PC-9 (cell line): ENCODE measurements around the gene GYS2. TPM values are rescaled to one million over a fixed set of nuclear protein-coding genes. Genes with fewer than 3 reads are reported as not detected.

Source experiments
- BruUV-seq: library from RNA; stranded (reverse); fragments of 400-500 nt; replicated peaks from 2 replicates; lab custom pipeline; 2021; lab: Mats Ljungman, UMichigan
- CTCF ChIA-PET: fragments of 300-600 bp; sonication (Branson Sonifier 250); formaldehyde crosslinking; loops from one replicate; lab custom pipeline; 2022; ENCODE audit warnings: antibody characterized with exemption; lab: Charles Lee
- POLR2A ChIA-PET: fragments of 300-600 bp; sonication (Branson Sonifier 250); formaldehyde crosslinking; loops from one replicate; lab custom pipeline; 2022; ENCODE audit warnings: antibody characterized with exemption; ENCODE audit not compliant: unreplicated experiment; lab: Charles Lee
- DNase-seq, 2 experiments: peaks; one replicate each; pipeline versions ENCODE4 v3.0.0 to v3.0.0-alpha.2; 2015 to 2022; ENCODE audit warnings: mixed read lengths in 1 of 2
- H2AFZ ChIP-seq: fragments of 200-600 bp; sonication (generic); 2 replicates; pipeline ENCODE4 v1.8.1; 2017; ENCODE audit warnings: antibody characterized with exemption
- H3F3A ChIP-seq: fragments of 200-600 bp; sonication (generic); 2 replicates; pipeline ENCODE4 v1.8.1; 2017; ENCODE audit warnings: antibody characterized with exemption, mild to moderate bottlenecking, low read depth; ENCODE audit not compliant: insufficient read depth
- H3K27ac ChIP-seq: fragments of 200-600 bp; sonication (generic); 2 replicates; pipeline ENCODE4 v1.6.1; 2016; ENCODE audit warnings: mixed run types
- H3K27me3 ChIP-seq: fragments of 200-600 bp; sonication (generic); 2 replicates; pipeline ENCODE4 v1.6.1; 2016; ENCODE audit warnings: low read depth, mixed run types; ENCODE audit not compliant: insufficient read depth
- H3K36me3 ChIP-seq: fragments of 200-600 bp; sonication (generic); 2 replicates; pipeline ENCODE4 v1.6.1; 2016; ENCODE audit warnings: low read depth, mixed run types
- H3K4me1 ChIP-seq: fragments of 200-600 bp; sonication (generic); replicated peaks from 2 replicates; pipeline ENCODE4 v1.6.1; 2016; ENCODE audit warnings: mixed run types; ENCODE audit not compliant: insufficient read depth
- H3K4me2 ChIP-seq: fragments of 200-600 bp; sonication (generic); 2 replicates; pipeline ENCODE4 v1.6.1; 2017; ENCODE audit warnings: mixed run types
- H3K4me3 ChIP-seq: fragments of 200-600 bp; sonication (generic); 2 replicates; pipeline ENCODE4 v1.6.1; 2016; ENCODE audit warnings: mixed run types
- H3K79me2 ChIP-seq: fragments of 200-600 bp; sonication (generic); 2 replicates; pipeline ENCODE4 v1.6.1; 2017; ENCODE audit warnings: low read depth, mixed run types
- H3K9me2 ChIP-seq: fragments of 200-600 bp; sonication (generic); 2 replicates; pipeline ENCODE4 v1.8.1; 2017; ENCODE audit warnings: mild to moderate bottlenecking; ENCODE audit not compliant: insufficient read depth
- H3K9me3 ChIP-seq: fragments of 200-600 bp; sonication (generic); 2 replicates; pipeline ENCODE4 v1.8.1; 2016; ENCODE audit warnings: low read depth; ENCODE audit not compliant: insufficient read depth
- H4K20me1 ChIP-seq: fragments of 200-600 bp; sonication (generic); 2 replicates; pipeline ENCODE4 v1.8.1; 2017; ENCODE audit not compliant: insufficient read depth
- EZH2 ChIP-seq: fragments of 200-600 bp; sonication (generic); IDR thresholded peaks from 2 replicates; pipeline ENCODE4 v1.8.0; 2017; ENCODE audit warnings: antibody characterized with exemption, low read depth
- intact Hi-C: fragments of 100-400 bp; cut with micrococcal nuclease; formaldehyde crosslinking; loops from one replicate; pipeline ENCODE4 v1.10.0; 2022; ENCODE audit not compliant: unreplicated experiment
- total RNA-seq: library from RNA; stranded (reverse); gene quantifications from 2 replicates; pipeline ENCODE4 v1.2.3, GENCODE V29; 2021
- TF ChIP-seq, protein P1 (sequence below): fragments of 200-600 bp; sonication (generic); conservative IDR thresholded peaks from 2 replicates; pipeline ENCODE4 v1.6.1; 2017; ENCODE audit warnings: mixed run types, antibody characterized with exemption, mild to moderate bottlenecking, moderate library complexity

Gene GYS2
- total RNA-seq, 1 experiment from 2014 or later: not detected

GRCh38 chr12:21529456-21529855, 75.2 kb downstream of the GYS2 start:
- BruUV-seq: no TSS peak
- no peaks in the 10 kb centered on the region for H3K9me3 ChIP-seq
- H3K27me3 ChIP-seq: peaks cover 10% of the 10 kb centered on the region; the same call in 1 of the 2 replicates
- no peaks in the 10 kb centered on the region for H3F3A ChIP-seq
- CTCF ChIA-PET: no interaction called here
- 0 out of 2 replicates have a peak, but pooled peaks cover 4% of the 10 kb centered on the region for H3K9me2 ChIP-seq
- H3K36me3 ChIP-seq: no peaks in the 10 kb centered on the region
- H4K20me1 ChIP-seq: no peaks in the 10 kb centered on the region
- no peak overlapping the region for H3K27ac ChIP-seq
- POLR2A ChIA-PET: no interaction called here
- TF ChIP-seq EZH2: no peak
- TF ChIP-seq, protein P1, sequence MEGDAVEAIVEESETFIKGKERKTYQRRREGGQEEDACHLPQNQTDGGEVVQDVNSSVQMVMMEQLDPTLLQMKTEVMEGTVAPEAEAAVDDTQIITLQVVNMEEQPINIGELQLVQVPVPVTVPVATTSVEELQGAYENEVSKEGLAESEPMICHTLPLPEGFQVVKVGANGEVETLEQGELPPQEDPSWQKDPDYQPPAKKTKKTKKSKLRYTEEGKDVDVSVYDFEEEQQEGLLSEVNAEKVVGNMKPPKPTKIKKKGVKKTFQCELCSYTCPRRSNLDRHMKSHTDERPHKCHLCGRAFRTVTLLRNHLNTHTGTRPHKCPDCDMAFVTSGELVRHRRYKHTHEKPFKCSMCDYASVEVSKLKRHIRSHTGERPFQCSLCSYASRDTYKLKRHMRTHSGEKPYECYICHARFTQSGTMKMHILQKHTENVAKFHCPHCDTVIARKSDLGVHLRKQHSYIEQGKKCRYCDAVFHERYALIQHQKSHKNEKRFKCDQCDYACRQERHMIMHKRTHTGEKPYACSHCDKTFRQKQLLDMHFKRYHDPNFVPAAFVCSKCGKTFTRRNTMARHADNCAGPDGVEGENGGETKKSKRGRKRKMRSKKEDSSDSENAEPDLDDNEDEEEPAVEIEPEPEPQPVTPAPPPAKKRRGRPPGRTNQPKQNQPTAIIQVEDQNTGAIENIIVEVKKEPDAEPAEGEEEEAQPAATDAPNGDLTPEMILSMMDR: no peak
- H3K79me2 ChIP-seq: no peaks in the 10 kb centered on the region
- H3K4me2 ChIP-seq: no peak overlapping the region
- peaks cover 13% of the 10 kb centered on the region for H3K4me1 ChIP-seq
- no peak overlapping the region for H3K4me3 ChIP-seq
- no peak for DNase-seq
- H2AFZ ChIP-seq: no peak overlapping the region
- intact Hi-C loops: no loop called here

GRCh38 chr12:21528953-21529352, 75.7 kb downstream of the GYS2 start:
- H3K27me3 ChIP-seq: peaks cover 10% of the 10 kb centered on the region; the same call in 1 of the 2 replicates
- CTCF ChIA-PET: interaction anchor here (0.6 kb wide), 1 partner anchor 1003 kb away, joined by 4 read pairs; no protein-coding TSS in a partner anchor

GRCh38 chr12:21527451-21528180, 77.0 kb downstream of the GYS2 start:
- H4K20me1 ChIP-seq: no peaks in the 10 kb centered on the region
- H3K27ac ChIP-seq: no peak overlapping the region
- no peak for TF ChIP-seq EZH2
- TF ChIP-seq, protein P1: no peak
- peak in 1 of 2 experiments; percentile 63 for DNase-seq
- CTCF ChIA-PET: no interaction called here
- intact Hi-C loops: no loop called here
- peak overlapping the region; percentile 77 for H3K4me2 ChIP-seq
- H3K4me3 ChIP-seq: peak overlapping the region; percentile 50; the same call in 1 of the 2 replicates
- H3K36me3 ChIP-seq: no peaks in the 10 kb centered on the region
- no peaks in the 10 kb centered on the region for H3F3A ChIP-seq
- peaks cover 13% of the 10 kb centered on the region for H3K4me1 ChIP-seq
- peak overlapping the region; percentile 72 for H2AFZ ChIP-seq
- peaks cover 10% of the 10 kb centered on the region; the same call in 1 of the 2 replicates for H3K27me3 ChIP-seq
- POLR2A ChIA-PET: interaction anchor here (0.6 kb wide), 1 partner anchor 115 kb away, joined by 11 read pairs; no protein-coding TSS in a partner anchor
- BruUV-seq: no TSS peak
- H3K9me2 ChIP-seq: 0 out of 2 replicates have a peak, but pooled peaks cover 4% of the 10 kb centered on the region
- H3K9me3 ChIP-seq: no peaks in the 10 kb centered on the region
- H3K79me2 ChIP-seq: no peaks in the 10 kb centered on the region

More at GRCh38 chr12:21528953-21529352, 75.7 kb downstream of the GYS2 start:
- H3K79me2 ChIP-seq: no peaks in the 10 kb centered on the region
- no peak overlapping the region; the same call in 1 of the 2 replicates for H2AFZ ChIP-seq
- H3F3A ChIP-seq: no peaks in the 10 kb centered on the region
- H3K36me3 ChIP-seq: no peaks in the 10 kb centered on the region
- DNase-seq: no peak
- intact Hi-C loops: no loop called here
- H3K9me3 ChIP-seq: no peaks in the 10 kb centered on the region
- BruUV-seq: no TSS peak
- peaks cover 13% of the 10 kb centered on the region for H3K4me1 ChIP-seq
- no peak overlapping the region for H3K4me2 ChIP-seq
- 0 out of 2 replicates have a peak, but pooled peaks cover 4% of the 10 kb centered on the region for H3K9me2 ChIP-seq
- H3K27ac ChIP-seq: no peak overlapping the region
- no peak for TF ChIP-seq EZH2
- POLR2A ChIA-PET: no interaction called here
- H3K4me3 ChIP-seq: no peak overlapping the region
- no peaks in the 10 kb centered on the region for H4K20me1 ChIP-seq
